B cell (primary cell): ENCODE measurements around the gene PLEKHA5. TPM values are rescaled to one million over a fixed set of nuclear protein-coding genes. Genes with fewer than 3 reads are reported as not detected.

Source experiments
- ATAC-seq: fragments of 200-7000 bp; cut with Tn5 transposase; one replicate; pipeline ENCODE4 v1.10.0; 2021; ENCODE audit warnings: low read depth, mild to moderate bottlenecking, moderate number of reproducible peaks, moderate library complexity
- CTCF ChIA-PET: fragments of 350-600 bp; sonication (Branson Sonifier 250); formaldehyde crosslinking; loops from one replicate; lab custom pipeline; 2021; ENCODE audit warnings: antibody characterized with exemption, inconsistent platforms; lab: Charles Lee
- POLR2A ChIA-PET: fragments of 350-600 bp; sonication (Branson Sonifier 250); formaldehyde crosslinking; loops from one replicate; lab custom pipeline; 2021; ENCODE audit warnings: antibody characterized with exemption; lab: Charles Lee
- DNase-seq: peaks from one replicate; pipeline ENCODE4 v3.0.0; 2013
- H2AFZ ChIP-seq: 2 replicates; pipeline ENCODE4 v1.6.1; 2012; ENCODE audit warnings: mild to moderate bottlenecking, low read depth, low read length; ENCODE audit not compliant: insufficient read depth, poor library complexity, severe bottlenecking
- H3K27ac ChIP-seq, 2 donors: 1 replicate in 1 of 2; 2 replicates in 1 of 2; pipeline ENCODE4 v1.5.1; 2012 to 2013; ENCODE audit warnings: low read length in 2 of 2, mild to moderate bottlenecking in 2 of 2, moderate library complexity in 1 of 2
- H3K27me3 ChIP-seq, 4 experiments: fragments of 200-600 bp in 1 of 4; sonication (generic) in 1 of 4; replicated peaks in 1 of 4; 1 replicate in 2 of 4; 2 replicates in 2 of 4; pipeline versions ENCODE4 v1.6.1 to v1.7.0; 2013 to 2016; ENCODE audit warnings: low read length in 3 of 4, mild to moderate bottlenecking in 2 of 4, mixed read lengths in 1 of 4, moderate library complexity in 1 of 4; ENCODE audit not compliant: insufficient read depth in 4 of 4, control insufficient read depth in 3 of 4; ENCODE audit errors: control extremely low read depth in 1 of 4
- H3K36me3 ChIP-seq, 2 experiments: replicated peaks in 1 of 2; 1 replicate in 1 of 2; 2 replicates in 1 of 2; pipeline versions ENCODE4 v1.6.1 to v1.7.1; 2013; ENCODE audit warnings: low read length in 1 of 2; ENCODE audit not compliant: insufficient read depth in 2 of 2, control insufficient read depth in 1 of 2; ENCODE audit errors: control extremely low read depth in 1 of 2, extremely low read depth in 1 of 2
- H3K4me1 ChIP-seq, 2 donors: fragments of 200-600 bp in 1 of 2; sonication (generic) in 1 of 2; 1 replicate in 1 of 2; 2 replicates in 1 of 2; pipeline versions ENCODE4 v1.5.1 to v1.6.1; 2013 to 2017; ENCODE audit warnings: low read length in 2 of 2; ENCODE audit not compliant: control insufficient read depth in 2 of 2, insufficient read depth in 2 of 2
- H3K4me2 ChIP-seq: replicated peaks from 2 replicates; pipeline ENCODE3; 2012; ENCODE audit warnings: mild to moderate bottlenecking, low read depth, low read length; ENCODE audit not compliant: poor library complexity, severe bottlenecking
- H3K4me3 ChIP-seq, 5 experiments: fragments of 200-600 bp in 1 of 5; sonication (generic) in 1 of 5; 1 replicate in 3 of 5; 2 replicates in 2 of 5; pipeline versions ENCODE4 v1.5.1 to v1.7.0; 2011 to 2016; ENCODE audit warnings: low read length in 4 of 5, mild to moderate bottlenecking in 4 of 5, low read depth in 2 of 5, control low read depth in 1 of 5, moderate library complexity in 1 of 5; ENCODE audit not compliant: insufficient read depth in 1 of 5; ENCODE audit errors: control extremely low read depth in 1 of 5, extremely low read depth in 1 of 5
- H3K79me2 ChIP-seq: fragments of 200-600 bp; sonication (generic); one replicate; pipeline ENCODE4 v1.6.0; 2016; ENCODE audit warnings: low read length; ENCODE audit not compliant: control insufficient read depth, insufficient read depth
- H3K9ac ChIP-seq: fragments of 200-600 bp; sonication (generic); 2 replicates; pipeline ENCODE4 v1.6.1; 2017; ENCODE audit warnings: mild to moderate bottlenecking, low read length, moderate library complexity
- H3K9me3 ChIP-seq, 3 donors: one replicate each; pipeline versions ENCODE4 v1.6.1 to v1.7.1; 2013; ENCODE audit warnings: low read length in 2 of 3; ENCODE audit not compliant: control insufficient read depth in 2 of 3, insufficient read depth in 1 of 3; ENCODE audit errors: control extremely low read depth in 1 of 3
- H4K20me1 ChIP-seq: 2 replicates; pipeline ENCODE4 v1.6.0; 2012; ENCODE audit warnings: mild to moderate bottlenecking, low read length; ENCODE audit not compliant: insufficient read depth, control insufficient read depth, poor library complexity, severe bottlenecking
- H3K27ac Mint-ChIP-seq: one replicate; pipeline ENCODE4 v1.8.0; 2021; ENCODE audit warnings: mixed read lengths
- H3K27me3 Mint-ChIP-seq: one replicate; pipeline ENCODE4 v1.8.0; 2021; ENCODE audit warnings: mixed read lengths
- H3K4me1 Mint-ChIP-seq: one replicate; pipeline ENCODE4 v1.8.0; 2021; ENCODE audit warnings: mixed read lengths
- H3K4me3 Mint-ChIP-seq: one replicate; pipeline ENCODE4 v1.8.0; 2021; ENCODE audit warnings: mixed read lengths
- H3K9me3 Mint-ChIP-seq: one replicate; pipeline ENCODE4 v1.8.0; 2022; ENCODE audit warnings: mixed read lengths; ENCODE audit not compliant: insufficient read depth
- CTCF ChIP-seq: fragments of 200-600 bp; IDR thresholded peaks from one replicate; pipeline ENCODE4 v1.8.0; 2022; ENCODE audit warnings: antibody characterized with exemption, mild to moderate bottlenecking
- EZH2 ChIP-seq: IDR thresholded peaks from 2 replicates; pipeline ENCODE4 v1.6.1; 2012; ENCODE audit warnings: borderline replicate concordance, low read depth, mild to moderate bottlenecking, moderate library complexity, low read length; ENCODE audit not compliant: insufficient read depth, poor library complexity, severe bottlenecking
- WGBS: methylation state at CpG from one replicate; pipeline ENCODE4 v1.1.5; 2013; ENCODE audit warnings: missing lambda C conversion rate; ENCODE audit not compliant: insufficient coverage; 5-methylcytosine and 5-hydroxymethylcytosine counted together
- intact Hi-C: fragments of 100-400 bp; cut with micrococcal nuclease; formaldehyde crosslinking; loops from one replicate; pipeline ENCODE4 v1.10.0; 2022
- polyA plus RNA-seq: library from polyadenylated mRNA; depleted of rRNA; stranded (reverse); fragments of >200 nt; gene quantifications from 2 replicates; pipeline ENCODE4 v1.2.3, GENCODE V29; 2012
- total RNA-seq, 2 donors: library from RNA; stranded (reverse); fragments of 120-200 nt in 1 of 2; gene quantifications; 1 replicate in 1 of 2; 2 replicates in 1 of 2; pipeline versions ENCODE4 v1.2.3 to v1.2.4, GENCODE V29; 2013 to 2022

PLEKHA5 gene
- total and polyA plus RNA-seq, 2 donors (not counting 1 experiment from before 2014, with no cell fraction given): 0.03 to 0.22 TPM

- CTCF ChIA-PET: no interaction called here
- H3K4me3 ChIP-seq: no peak overlapping the region
- no peaks in the 10 kb centered on the region for H3K4me1 ChIP-seq
- no peaks in the 10 kb centered on the region for H3K27me3 ChIP-seq
- intact Hi-C loops: no loop called here
- H3K9ac ChIP-seq: no peak overlapping the region
- no peaks in the 10 kb centered on the region for H3K79me2 ChIP-seq
- no peaks in the 10 kb centered on the region for H3K9me3 ChIP-seq
- no CpG with 5 or more reads among the region's 2 CpGs for WGBS
- DNase-seq (no peak), ATAC-seq (no peak)
- H4K20me1 ChIP-seq: no peaks in the 10 kb centered on the region
- H3K4me2 ChIP-seq: no peak overlapping the region
- Mint-ChIP-seq H3K9me3 (no peaks in the 10 kb centered on the region), H3K4me1 (no peaks in the 10 kb centered on the region), H3K27ac (no peak overlapping the region), H3K4me3 (no peak overlapping the region), H3K27me3 (no peaks in the 10 kb centered on the region)
- no peaks in the 10 kb centered on the region for H3K36me3 ChIP-seq
- POLR2A ChIA-PET: no interaction called here
- TF ChIP-seq CTCF: no peak
- no peak for TF ChIP-seq EZH2
- H2AFZ ChIP-seq: no peak overlapping the region
- H3K27ac ChIP-seq: no peak overlapping the region
These were observed 186.9 kb downstream of the PLEKHA5 start for GRCh38 chr12:19316425-19316824.

- DNase-seq (no peak), ATAC-seq (no peak)
- no peaks in the 10 kb centered on the region for H3K4me1 ChIP-seq
- ChIA-PET CTCF (no interaction called here), POLR2A (no interaction called here)
- WGBS: no CpG with 5 or more reads among the region's 5 CpGs
- no peaks in the 10 kb centered on the region for H3K9me3 ChIP-seq
- H3K4me1 Mint-ChIP-seq: no peaks in the 10 kb centered on the region
- no peak overlapping the region for H2AFZ ChIP-seq
- H3K27ac Mint-ChIP-seq: no peak overlapping the region
- no peaks in the 10 kb centered on the region for H3K36me3 ChIP-seq
- no peak overlapping the region for H3K4me3 Mint-ChIP-seq
- no peak overlapping the region for H3K4me2 ChIP-seq
- H3K27me3 Mint-ChIP-seq: no peaks in the 10 kb centered on the region
- no peaks in the 10 kb centered on the region for H3K27me3 ChIP-seq
- H4K20me1 ChIP-seq: no peaks in the 10 kb centered on the region
- intact Hi-C loops: no loop called here
- H3K9me3 Mint-ChIP-seq: peaks cover 2% of the 10 kb centered on the region
- H3K79me2 ChIP-seq: no peaks in the 10 kb centered on the region
- no peak overlapping the region for H3K9ac ChIP-seq
- TF ChIP-seq CTCF: no peak
- no peak overlapping the region for H3K27ac ChIP-seq
- H3K4me3 ChIP-seq: no peak overlapping the region
These were observed 192.8 kb downstream of the PLEKHA5 start for GRCh38 chr12:19322376-19322775.
